GM12801 (cell line): ENCODE measurements around the gene C20orf173.

Experiments used
- TF ChIP-seq, protein P1 (sequence below): IDR thresholded peaks from one replicate; pipeline ENCODE4 v1.5.1; 2011; ENCODE audit warnings: control low read depth; ENCODE audit not compliant: insufficient read length; ENCODE audit errors: extremely low read depth

Gene C20orf173

DNA sequence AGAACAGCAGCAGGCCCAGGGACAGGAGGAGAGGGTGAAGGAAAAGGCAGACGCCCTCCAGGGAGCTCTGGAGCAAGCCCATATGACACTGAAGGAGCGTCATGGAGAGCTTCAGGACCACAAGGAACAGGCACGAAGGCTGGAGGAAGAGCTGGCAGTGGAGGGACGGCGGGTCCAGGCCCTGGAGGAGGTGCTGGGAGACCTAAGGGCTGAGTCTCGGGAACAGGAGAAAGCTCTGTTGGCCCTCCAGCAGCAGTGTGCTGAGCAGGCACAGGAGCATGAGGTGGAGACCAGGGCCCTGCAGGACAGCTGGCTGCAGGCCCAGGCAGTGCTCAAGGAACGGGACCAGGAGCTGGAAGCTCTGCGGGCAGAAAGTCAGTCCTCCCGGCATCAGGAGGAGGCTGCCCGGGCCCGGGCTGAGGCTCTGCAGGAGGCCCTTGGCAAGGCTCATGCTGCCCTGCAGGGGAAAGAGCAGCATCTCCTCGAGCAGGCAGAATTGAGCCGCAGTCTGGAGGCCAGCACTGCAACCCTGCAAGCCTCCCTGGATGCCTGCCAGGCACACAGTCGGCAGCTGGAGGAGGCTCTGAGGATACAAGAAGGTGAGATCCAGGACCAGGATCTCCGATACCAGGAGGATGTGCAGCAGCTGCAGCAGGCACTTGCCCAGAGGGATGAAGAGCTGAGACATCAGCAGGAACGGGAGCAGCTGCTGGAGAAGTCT lies 25.5 kb downstream of the C20orf173 start:
- TF ChIP-seq, protein P1, sequence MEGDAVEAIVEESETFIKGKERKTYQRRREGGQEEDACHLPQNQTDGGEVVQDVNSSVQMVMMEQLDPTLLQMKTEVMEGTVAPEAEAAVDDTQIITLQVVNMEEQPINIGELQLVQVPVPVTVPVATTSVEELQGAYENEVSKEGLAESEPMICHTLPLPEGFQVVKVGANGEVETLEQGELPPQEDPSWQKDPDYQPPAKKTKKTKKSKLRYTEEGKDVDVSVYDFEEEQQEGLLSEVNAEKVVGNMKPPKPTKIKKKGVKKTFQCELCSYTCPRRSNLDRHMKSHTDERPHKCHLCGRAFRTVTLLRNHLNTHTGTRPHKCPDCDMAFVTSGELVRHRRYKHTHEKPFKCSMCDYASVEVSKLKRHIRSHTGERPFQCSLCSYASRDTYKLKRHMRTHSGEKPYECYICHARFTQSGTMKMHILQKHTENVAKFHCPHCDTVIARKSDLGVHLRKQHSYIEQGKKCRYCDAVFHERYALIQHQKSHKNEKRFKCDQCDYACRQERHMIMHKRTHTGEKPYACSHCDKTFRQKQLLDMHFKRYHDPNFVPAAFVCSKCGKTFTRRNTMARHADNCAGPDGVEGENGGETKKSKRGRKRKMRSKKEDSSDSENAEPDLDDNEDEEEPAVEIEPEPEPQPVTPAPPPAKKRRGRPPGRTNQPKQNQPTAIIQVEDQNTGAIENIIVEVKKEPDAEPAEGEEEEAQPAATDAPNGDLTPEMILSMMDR: no peak

DNA sequence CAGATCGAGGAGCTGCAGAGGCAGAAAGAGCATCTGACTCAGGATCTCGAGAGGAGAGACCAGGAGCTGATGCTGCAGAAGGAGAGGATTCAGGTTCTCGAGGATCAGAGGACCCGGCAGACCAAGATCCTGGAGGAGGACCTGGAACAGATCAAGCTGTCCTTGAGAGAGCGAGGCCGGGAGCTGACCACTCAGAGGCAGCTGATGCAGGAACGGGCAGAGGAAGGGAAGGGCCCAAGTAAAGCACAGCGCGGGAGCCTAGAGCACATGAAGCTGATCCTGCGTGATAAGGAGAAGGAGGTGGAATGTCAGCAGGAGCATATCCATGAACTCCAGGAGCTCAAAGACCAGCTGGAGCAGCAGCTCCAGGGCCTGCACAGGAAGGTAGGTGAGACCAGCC lies 26.2 kb downstream of the C20orf173 start:
- TF ChIP-seq, protein P1: no peak

DNA sequence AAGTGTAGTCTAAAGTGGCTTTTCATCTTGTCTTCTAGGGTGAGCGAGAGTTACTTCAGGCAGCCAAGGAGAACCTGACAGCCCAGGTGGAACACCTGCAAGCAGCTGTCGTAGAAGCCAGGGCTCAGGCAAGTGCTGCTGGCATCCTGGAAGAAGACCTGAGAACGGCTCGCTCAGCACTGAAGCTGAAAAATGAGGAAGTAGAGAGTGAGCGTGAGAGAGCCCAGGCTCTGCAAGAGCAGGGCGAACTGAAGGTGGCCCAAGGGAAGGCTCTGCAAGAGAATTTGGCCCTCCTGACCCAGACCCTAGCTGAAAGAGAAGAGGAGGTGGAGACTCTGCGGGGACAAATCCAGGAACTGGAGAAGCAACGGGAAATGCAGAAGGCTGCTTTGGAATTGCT lies 27.1 kb downstream of the C20orf173 start:
- TF ChIP-seq, protein P1: no peak

DNA sequence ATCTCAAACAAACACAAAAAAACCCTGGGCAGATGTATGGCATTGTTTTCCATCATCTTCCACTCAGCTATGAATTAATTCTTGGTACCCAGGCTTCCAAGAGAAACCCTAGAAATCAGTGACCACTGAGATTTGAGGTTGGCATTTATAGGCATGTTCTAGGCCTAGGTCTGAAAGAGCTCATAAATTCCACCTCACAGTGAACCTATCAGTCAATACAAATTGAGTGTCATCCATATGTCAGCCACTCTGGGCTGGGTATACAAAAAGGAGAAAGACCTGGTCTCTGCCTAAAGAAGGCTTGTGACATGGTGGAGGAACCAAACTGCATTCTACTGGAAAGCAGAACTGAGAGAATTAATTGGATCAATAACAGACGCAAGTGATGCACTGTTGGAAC lies 30.2 kb downstream of the C20orf173 start:
- TF ChIP-seq, protein P1: no peak

DNA sequence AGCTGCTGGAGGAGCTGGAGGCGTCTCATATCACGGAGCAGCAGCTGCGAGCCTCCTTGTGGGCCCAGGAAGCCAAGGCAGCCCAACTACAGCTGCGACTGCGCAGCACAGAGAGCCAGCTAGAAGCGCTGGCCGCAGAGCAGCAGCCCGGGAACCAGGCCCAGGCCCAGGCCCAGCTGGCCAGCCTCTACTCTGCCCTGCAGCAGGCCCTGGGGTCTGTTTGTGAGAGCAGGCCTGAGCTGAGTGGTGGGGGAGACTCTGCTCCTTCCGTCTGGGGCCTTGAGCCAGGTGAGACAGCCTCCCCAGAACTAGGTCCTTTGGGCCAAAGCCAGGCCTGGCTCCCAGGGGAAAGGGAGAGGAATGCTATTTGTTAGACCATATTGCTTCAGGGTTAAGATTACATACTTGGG lies 31.7 kb downstream of the C20orf173 start:
- TF ChIP-seq, protein P1: no peak

DNA sequence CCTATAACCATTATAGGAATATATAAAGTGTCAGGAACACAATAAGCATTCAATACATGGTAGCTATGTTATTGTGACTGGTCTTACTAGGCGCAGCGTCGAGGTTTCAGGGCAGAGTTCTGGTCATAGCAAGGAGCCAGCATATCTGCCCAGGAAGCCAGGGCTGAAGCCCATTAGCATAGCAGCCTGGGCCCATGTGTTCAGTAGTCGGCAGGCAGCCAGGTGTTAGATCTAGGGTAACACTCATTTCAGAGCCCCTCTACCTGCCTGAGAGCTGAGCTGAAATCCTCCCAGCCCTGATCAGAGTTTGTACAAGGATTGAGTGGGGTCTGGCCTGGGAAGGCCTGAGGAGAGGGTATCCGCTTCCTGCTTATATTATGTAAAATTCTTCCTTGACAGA lies 32.1 kb downstream of the C20orf173 start:
- TF ChIP-seq, protein P1: no peak

DNA sequence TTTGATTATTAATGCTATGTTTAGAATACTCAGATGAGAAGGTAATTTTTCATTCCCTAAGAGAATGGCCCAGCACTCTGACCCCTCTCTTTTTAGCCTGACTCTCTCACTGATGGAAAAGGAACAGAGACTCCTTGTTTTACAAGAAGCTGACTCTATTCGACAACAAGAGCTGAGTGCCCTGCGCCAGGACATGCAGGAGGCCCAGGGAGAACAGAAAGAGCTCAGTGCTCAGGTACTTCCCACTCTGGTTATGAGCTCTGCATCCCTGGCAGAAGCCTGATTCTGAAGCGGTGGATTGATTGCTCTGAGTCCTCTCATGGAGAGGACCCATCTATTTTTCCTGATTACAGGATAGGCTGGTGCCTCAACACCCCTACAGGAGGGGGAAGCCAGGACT lies 33.0 kb downstream of the C20orf173 start:
- TF ChIP-seq, protein P1: no peak
